Activated CD4-positive, alpha-beta T cell treated with anti-CD3 and anti-CD28 coated beads, Interleukin-2, amount 10 ng/mL, durations not matched to agents 24 days and 14 days (primary cell): Measurements from ENCODE around the gene PSMD14. TPM values are rescaled to one million over a fixed set of nuclear protein-coding genes. Genes with fewer than 3 reads are reported as not detected.
"Not testable (repeated sequence)": the region's sequence is repeated elsewhere in the genome, so short reads cannot be mapped to it uniquely, and the experiment has no call there.

Source experiments
- DNase-seq: peaks from one replicate; pipeline ENCODE4 v3.0.0; 2022
- H3K27ac Mint-ChIP-seq: one replicate; pipeline ENCODE4 v1.8.0; 2022; ENCODE audit warnings: mild to moderate bottlenecking, mixed read lengths
- H3K27me3 Mint-ChIP-seq: one replicate; pipeline ENCODE4 v1.8.0; 2022; ENCODE audit warnings: mixed read lengths
- H3K36me3 Mint-ChIP-seq: one replicate; pipeline ENCODE4 v1.8.0; 2022; ENCODE audit warnings: low read depth, mild to moderate bottlenecking, mixed read lengths
- H3K4me1 Mint-ChIP-seq: one replicate; pipeline ENCODE4 v1.8.0; 2021; ENCODE audit warnings: mixed read lengths
- H3K4me3 Mint-ChIP-seq: one replicate; pipeline ENCODE4 v1.8.0; 2022; ENCODE audit warnings: mild to moderate bottlenecking, moderate library complexity, mixed read lengths
- H3K9me3 Mint-ChIP-seq: one replicate; pipeline ENCODE4 v1.8.0; 2021; ENCODE audit warnings: mixed read lengths
- intact Hi-C: fragments of 100-400 bp; cut with micrococcal nuclease; formaldehyde crosslinking; loops from one replicate; pipeline ENCODE4 v1.15.1; 2023
- total RNA-seq: library from RNA; stranded (reverse); gene quantifications from 2 replicates; pipeline ENCODE4 v1.2.3, GENCODE V29; 2022

PSMD14 gene
- total RNA-seq, 1 donor from 2014 or later = 113 TPM

GRCh38 chr2:161312996-161313395 lies 4.8 kb downstream of the PSMD14 start:
- Mint-ChIP-seq H3K36me3 (peaks cover 36% of the 10 kb centered on the region), H3K4me1 (peaks cover 36% of the 10 kb centered on the region), H3K9me3 (no peaks in the 10 kb centered on the region), H3K27me3 (no peaks in the 10 kb centered on the region), H3K4me3 (no peak overlapping the region), H3K27ac (no peak overlapping the region)
- no peak for DNase-seq
- intact Hi-C loops = no loop called here

DNA sequence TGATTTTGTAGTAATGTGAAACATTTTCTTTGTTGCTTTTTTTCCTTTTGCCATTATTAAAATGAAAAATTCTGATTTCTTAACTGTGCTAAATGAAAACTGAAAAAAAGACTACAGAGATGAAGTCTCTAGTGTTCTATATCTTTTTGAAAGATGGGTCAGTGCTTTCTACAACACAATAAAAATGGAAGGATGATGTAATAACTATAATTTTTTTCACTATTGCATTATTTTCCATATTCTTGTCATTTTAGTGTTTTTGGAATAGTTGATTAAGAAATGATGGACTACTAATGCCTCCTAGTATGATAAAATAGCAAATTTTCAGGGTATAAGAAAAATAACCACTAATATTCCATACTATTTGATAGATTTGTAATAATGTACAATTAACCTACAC lies 7.2 kb downstream of the PSMD14 start:
- no peak overlapping the region for H3K4me3 Mint-ChIP-seq
- intact Hi-C loops = no loop called here
- no peak for DNase-seq
- H3K9me3 Mint-ChIP-seq = no peaks in the 10 kb centered on the region
- H3K27ac Mint-ChIP-seq = no peak overlapping the region
- H3K27me3 Mint-ChIP-seq = no peaks in the 10 kb centered on the region
- H3K4me1 Mint-ChIP-seq = peaks cover 35% of the 10 kb centered on the region
- peaks cover 35% of the 10 kb centered on the region for H3K36me3 Mint-ChIP-seq

DNA sequence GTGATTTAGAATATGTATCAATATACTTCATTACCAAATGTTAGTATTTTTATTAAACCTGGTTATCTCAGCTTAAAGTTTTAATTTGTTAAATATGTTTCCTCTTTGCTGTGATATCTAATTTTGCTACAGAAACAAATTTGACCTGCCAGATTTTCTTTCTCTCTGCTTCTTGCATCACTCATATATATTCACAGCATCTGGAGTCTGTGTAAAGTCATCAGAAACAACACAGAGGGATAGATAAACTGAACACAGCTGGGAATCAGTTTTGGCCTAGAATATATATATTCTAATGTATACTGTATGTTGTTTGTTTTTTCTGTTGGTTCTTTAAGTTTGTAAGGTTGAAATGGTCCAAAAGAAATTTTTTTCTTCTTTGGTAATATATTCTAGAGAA lies 8.5 kb downstream of the PSMD14 start:
- intact Hi-C loops = no loop called here
- Mint-ChIP-seq H3K9me3 (no peaks in the 10 kb centered on the region), H3K27me3 (no peaks in the 10 kb centered on the region), H3K4me1 (peaks cover 30% of the 10 kb centered on the region), H3K27ac (no peak overlapping the region), H3K4me3 (no peak overlapping the region), H3K36me3 (peaks cover 42% of the 10 kb centered on the region)
- DNase-seq = no peak

DNA sequence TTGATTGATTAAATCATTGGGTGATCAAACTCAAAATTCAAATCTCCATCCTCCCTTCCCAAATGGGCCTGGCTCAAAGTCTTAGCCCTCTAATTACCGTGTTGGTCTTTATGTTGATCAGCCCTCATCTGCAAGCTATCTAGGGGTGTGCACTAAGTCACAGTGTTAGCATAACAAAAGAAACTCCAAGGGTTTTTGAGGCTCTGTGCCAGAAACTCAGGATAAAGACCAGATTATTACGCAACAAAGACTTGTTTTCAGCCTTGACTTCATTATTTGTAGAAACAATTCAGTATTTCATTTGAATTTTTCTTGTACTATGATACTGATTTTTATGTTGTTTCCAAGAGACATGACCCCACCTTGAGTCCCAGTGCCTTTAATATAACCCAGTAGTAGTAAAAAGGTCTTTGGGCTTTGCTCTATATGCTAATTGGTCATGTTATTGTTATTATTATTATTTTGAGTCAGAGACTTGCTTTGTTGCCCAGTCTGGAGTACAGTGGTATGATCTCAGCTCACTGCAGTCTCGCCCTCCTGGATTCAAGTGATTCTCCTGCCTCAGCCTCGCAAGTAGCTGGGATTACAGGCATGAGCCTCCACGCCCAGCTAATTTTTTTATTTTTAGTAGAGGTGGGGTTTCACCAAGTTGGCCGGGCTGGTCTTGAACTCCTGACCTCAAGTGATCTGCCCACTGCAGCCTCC lies 13.9 kb downstream of the PSMD14 start:
- DNase-seq = no peak
- intact Hi-C loops = no loop called here
- H3K4me3 Mint-ChIP-seq = no peak overlapping the region
- H3K27me3 Mint-ChIP-seq = no peaks in the 10 kb centered on the region
- no peak overlapping the region for H3K27ac Mint-ChIP-seq
- no peaks in the 10 kb centered on the region for H3K9me3 Mint-ChIP-seq
- peaks cover 13% of the 10 kb centered on the region for H3K4me1 Mint-ChIP-seq
- H3K36me3 Mint-ChIP-seq = peaks cover 54% of the 10 kb centered on the region

DNA sequence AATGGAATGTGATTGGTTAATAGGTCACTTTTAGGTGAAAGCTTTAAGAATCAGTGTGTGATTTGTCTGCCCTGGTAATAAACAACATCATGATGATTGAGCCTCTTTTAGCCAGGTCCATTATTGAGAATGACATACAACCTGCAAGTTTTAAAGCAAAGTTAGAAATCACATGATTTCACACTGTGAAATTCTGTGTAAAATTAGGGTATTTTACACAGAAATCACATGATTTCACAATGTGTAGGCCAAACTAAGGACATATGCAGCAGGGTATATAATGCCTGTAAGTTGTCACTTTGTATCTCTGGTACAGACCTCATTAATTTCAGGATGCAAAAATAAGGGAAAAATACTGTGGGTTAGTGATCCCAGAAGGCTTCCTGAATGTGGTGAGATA lies 16.7 kb downstream of the PSMD14 start:
- Mint-ChIP-seq H3K4me1 (peaks cover 2% of the 10 kb centered on the region), H3K27ac (no peak overlapping the region), H3K27me3 (no peaks in the 10 kb centered on the region), H3K36me3 (peaks cover 49% of the 10 kb centered on the region), H3K9me3 (no peaks in the 10 kb centered on the region), H3K4me3 (no peak overlapping the region)
- no peak for DNase-seq
- intact Hi-C loops = no loop called here

DNA sequence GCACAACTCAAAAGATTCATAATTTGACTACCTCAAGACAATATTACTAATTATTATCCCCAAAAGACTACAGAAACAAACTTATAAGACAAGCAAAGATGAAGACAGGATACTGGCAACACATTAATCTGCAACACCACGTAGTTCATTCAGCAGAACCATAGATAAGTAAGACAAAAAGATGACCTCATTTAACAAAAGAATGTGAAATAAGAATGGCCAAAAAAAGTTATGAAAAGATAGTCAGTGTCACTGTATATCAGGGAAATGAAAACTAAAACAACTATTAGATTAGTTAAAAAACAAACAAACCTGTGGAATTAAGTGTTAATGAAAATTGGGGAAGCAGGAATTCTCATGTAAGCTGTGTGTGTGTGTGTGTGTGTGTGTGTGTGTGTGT lies 19.4 kb downstream of the PSMD14 start:
- no peak for DNase-seq
- Mint-ChIP-seq H3K27ac (no peak overlapping the region), H3K4me1 (peaks cover 2% of the 10 kb centered on the region), H3K36me3 (peaks cover 45% of the 10 kb centered on the region), H3K4me3 (no peak overlapping the region), H3K27me3 (no peaks in the 10 kb centered on the region), H3K9me3 (no peaks in the 10 kb centered on the region)
- intact Hi-C loops = no loop called here

DNA sequence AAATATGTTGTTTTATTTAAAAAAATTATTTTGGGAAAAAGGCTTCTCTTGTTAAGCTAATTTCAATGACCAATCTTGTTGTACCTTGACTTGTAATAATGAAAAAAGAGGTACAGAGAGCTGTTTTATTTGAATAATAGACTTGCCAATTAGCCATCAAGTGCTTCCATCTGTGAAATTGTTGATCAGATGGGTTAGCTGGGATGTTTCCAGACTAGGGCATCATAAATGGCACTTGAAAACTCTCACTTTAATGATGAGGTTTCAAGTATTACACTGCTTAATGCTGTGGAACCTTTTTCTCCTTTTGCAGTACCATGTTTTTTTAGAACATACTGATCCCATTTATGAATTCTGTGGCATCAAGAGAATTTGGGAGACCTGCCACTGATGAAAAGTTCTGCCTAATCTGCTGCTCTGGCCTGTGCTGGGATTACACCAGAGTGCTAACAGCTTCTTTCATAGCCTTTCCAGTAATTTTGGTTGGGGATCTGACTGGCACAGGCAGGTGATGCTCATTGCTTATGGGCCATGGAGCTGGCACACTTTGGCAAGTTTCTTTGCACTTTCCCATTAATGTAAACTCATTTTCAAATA lies 24.2 kb downstream of the PSMD14 start:
- Mint-ChIP-seq H3K36me3 (peaks cover 23% of the 10 kb centered on the region), H3K4me3 (no peak overlapping the region), H3K9me3 (no peaks in the 10 kb centered on the region), H3K27ac (no peak overlapping the region), H3K27me3 (no peaks in the 10 kb centered on the region), H3K4me1 (peaks cover 3% of the 10 kb centered on the region)
- intact Hi-C loops = no loop called here
- DNase-seq = no peak

- no peak overlapping the region for H3K27ac Mint-ChIP-seq
Measured at GRCh38 chr2:161335626-161336025, 27.4 kb downstream of the PSMD14 start.

GRCh38 chr2:161337247-161337646 lies 29.0 kb downstream of the PSMD14 start:
- Mint-ChIP-seq H3K4me1 (peaks cover 3% of the 10 kb centered on the region), H3K9me3 (peaks cover 2% of the 10 kb centered on the region), H3K27ac (no peak overlapping the region), H3K4me3 (no peak overlapping the region), H3K27me3 (no peaks in the 10 kb centered on the region), H3K36me3 (peaks cover 25% of the 10 kb centered on the region)
- intact Hi-C loops = no loop called here
- DNase-seq = no peak

More at GRCh38 chr2:161335626-161336025, 27.4 kb downstream of the PSMD14 start:
- H3K4me3 Mint-ChIP-seq = no peak overlapping the region
- no peaks in the 10 kb centered on the region for H3K27me3 Mint-ChIP-seq
- H3K9me3 Mint-ChIP-seq = no peaks in the 10 kb centered on the region
- H3K36me3 Mint-ChIP-seq = peaks cover 26% of the 10 kb centered on the region
- intact Hi-C loops = no loop called here
- no peak for DNase-seq
- peaks cover 3% of the 10 kb centered on the region for H3K4me1 Mint-ChIP-seq

DNA sequence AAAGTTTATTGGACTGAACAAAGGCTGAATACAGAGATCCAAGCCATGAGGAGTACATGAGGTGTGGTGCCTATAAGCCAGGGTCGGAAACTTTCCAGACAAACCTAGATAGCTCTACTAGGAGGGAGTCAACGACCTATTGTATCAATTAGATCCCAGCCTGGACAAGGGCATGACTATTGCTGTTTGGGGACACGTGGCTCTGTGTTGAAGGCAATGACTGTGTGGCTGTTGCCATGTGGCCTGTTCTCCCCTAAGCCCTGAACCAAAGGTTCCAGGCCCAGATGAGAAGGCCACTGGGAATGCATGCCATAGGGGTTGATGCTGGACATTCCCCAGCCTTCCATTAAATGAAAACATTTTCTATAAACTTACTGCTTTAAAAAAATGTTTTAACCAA lies 31.3 kb downstream of the PSMD14 start:
- H3K27me3 Mint-ChIP-seq, H3K4me1 Mint-ChIP-seq, intact Hi-C loops, H3K27ac Mint-ChIP-seq, DNase-seq, H3K4me3 Mint-ChIP-seq: not testable (repeated sequence)
- H3K36me3 Mint-ChIP-seq = peaks cover 33% of the 10 kb centered on the region
- peaks cover 11% of the 10 kb centered on the region for H3K9me3 Mint-ChIP-seq

DNA sequence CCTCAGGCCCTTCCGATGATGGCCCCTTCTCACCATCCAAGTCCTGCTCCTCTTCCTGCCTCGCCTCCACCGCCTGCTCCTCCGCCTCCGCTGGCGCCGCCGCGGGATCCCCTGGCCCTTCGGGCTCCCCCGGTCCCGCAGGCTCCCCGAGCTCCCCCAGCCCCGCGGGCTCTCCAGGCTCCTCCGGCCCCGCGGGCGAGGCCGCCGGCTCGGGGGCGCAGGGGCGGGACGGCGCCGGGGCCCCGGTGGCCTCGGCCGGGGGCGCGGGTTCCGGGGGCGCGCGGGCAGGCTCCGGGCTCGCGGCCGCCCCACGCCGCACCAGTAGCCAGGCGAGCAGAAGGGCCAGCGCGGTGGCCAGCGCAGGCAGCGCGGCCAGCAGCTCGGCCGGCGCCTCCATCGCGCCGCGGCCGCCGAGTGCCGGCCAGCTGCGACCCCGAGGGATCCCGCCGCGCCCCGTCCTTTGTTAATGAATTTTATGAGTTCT lies 32.7 kb downstream of the PSMD14 start:
- peaks cover 11% of the 10 kb centered on the region for H3K9me3 Mint-ChIP-seq
- DNase-seq, H3K4me3 Mint-ChIP-seq, H3K4me1 Mint-ChIP-seq, H3K27me3 Mint-ChIP-seq, H3K27ac Mint-ChIP-seq, intact Hi-C loops: not testable (repeated sequence)
- H3K36me3 Mint-ChIP-seq = peaks cover 36% of the 10 kb centered on the region

- intact Hi-C loops = no loop called here
- Mint-ChIP-seq H3K27me3 (no peaks in the 10 kb centered on the region), H3K4me1 (peaks cover 6% of the 10 kb centered on the region), H3K36me3 (peaks cover 39% of the 10 kb centered on the region), H3K27ac (no peak overlapping the region), H3K9me3 (peaks cover 11% of the 10 kb centered on the region), H3K4me3 (no peak overlapping the region)
- DNase-seq = no peak
Measured at GRCh38 chr2:161343235-161343634, 35.0 kb downstream of the PSMD14 start.

GRCh38 chr2:161344692-161345091 lies 36.5 kb downstream of the PSMD14 start:
- Mint-ChIP-seq H3K27ac (no peak overlapping the region), H3K4me1 (peaks cover 9% of the 10 kb centered on the region), H3K36me3 (peaks cover 39% of the 10 kb centered on the region), H3K27me3 (no peaks in the 10 kb centered on the region), H3K4me3 (no peak overlapping the region), H3K9me3 (peaks cover 11% of the 10 kb centered on the region)
- intact Hi-C loops = no loop called here
- DNase-seq = no peak

- no peaks in the 10 kb centered on the region for H3K27me3 Mint-ChIP-seq
- H3K9me3 Mint-ChIP-seq = no peaks in the 10 kb centered on the region
- peaks cover 17% of the 10 kb centered on the region for H3K4me1 Mint-ChIP-seq
- H3K36me3 Mint-ChIP-seq = peaks cover 16% of the 10 kb centered on the region
- no peak overlapping the region for H3K4me3 Mint-ChIP-seq
- H3K27ac Mint-ChIP-seq = no peak overlapping the region
- intact Hi-C loops = no loop called here
- DNase-seq = no peak
Measured at GRCh38 chr2:161351678-161352077, 43.5 kb downstream of the PSMD14 start.
